Natural killer cell (primary cell): ENCODE data around the gene PADI1. TPM values are rescaled to one million over a fixed set of nuclear protein-coding genes. Genes with fewer than 3 reads are reported as not detected.

Source experiments
- ATAC-seq, 3 donors: fragments of 150-1000 bp in 2 of 3; fragments of 200-7000 bp in 1 of 3; cut with Tn5 transposase; 1 replicate in 1 of 3; 2 replicates in 2 of 3; pipeline ENCODE4 v1.10.0; 2021; ENCODE audit warnings: mild to moderate bottlenecking in 2 of 3, moderate library complexity in 2 of 3
- DNase-seq, 2 donors: peaks; one replicate each; pipeline versions ENCODE4 v3.0.0 to v3.0.0-alpha.2; 2013 to 2021; ENCODE audit warnings: mixed read lengths in 1 of 2
- H3K27ac ChIP-seq: one replicate; pipeline ENCODE4 v1.5.1; 2013; ENCODE audit warnings: mild to moderate bottlenecking, low read length
- H3K27me3 ChIP-seq: one replicate; pipeline ENCODE4 v1.6.1; 2013; ENCODE audit warnings: low read length; ENCODE audit not compliant: control insufficient read depth, insufficient read depth
- H3K36me3 ChIP-seq: one replicate; pipeline ENCODE4 v1.6.1; 2013; ENCODE audit warnings: low read length; ENCODE audit not compliant: control insufficient read depth, insufficient read depth
- H3K4me1 ChIP-seq: one replicate; pipeline ENCODE4 v1.6.1; 2013; ENCODE audit warnings: low read length; ENCODE audit not compliant: control insufficient read depth, insufficient read depth
- H3K4me3 ChIP-seq: one replicate; pipeline ENCODE4 v1.5.1; 2013; ENCODE audit warnings: low read length
- H3K9me3 ChIP-seq: one replicate; pipeline ENCODE4 v1.6.1; 2013; ENCODE audit warnings: low read length; ENCODE audit not compliant: control insufficient read depth, insufficient read depth
- H3K27ac Mint-ChIP-seq, 2 donors: one replicate each; pipeline ENCODE4 v1.8.0; 2022; ENCODE audit warnings: mild to moderate bottlenecking in 2 of 2, mixed read lengths in 2 of 2, moderate library complexity in 1 of 2
- H3K27me3 Mint-ChIP-seq, 2 donors: one replicate each; pipeline ENCODE4 v1.8.0; 2022; ENCODE audit warnings: low read depth in 2 of 2, mixed read lengths in 2 of 2
- H3K36me3 Mint-ChIP-seq: one replicate; pipeline ENCODE4 v1.8.0; 2022; ENCODE audit warnings: mixed read lengths
- H3K4me1 Mint-ChIP-seq, 2 donors: one replicate each; pipeline ENCODE4 v1.8.0; 2022; ENCODE audit warnings: mixed read lengths in 2 of 2
- H3K4me3 Mint-ChIP-seq: one replicate; pipeline ENCODE4 v1.8.0; 2022; ENCODE audit warnings: mild to moderate bottlenecking, moderate library complexity, mixed read lengths
- H3K9me3 Mint-ChIP-seq, 2 donors: one replicate each; pipeline ENCODE4 v1.8.0; 2022; ENCODE audit warnings: mixed read lengths in 2 of 2
- CTCF ChIP-seq: fragments of 200-600 bp; IDR thresholded peaks from one replicate; pipeline ENCODE4 v1.8.0; 2022; ENCODE audit warnings: antibody characterized with exemption
- WGBS: methylation state at CpG from one replicate; pipeline ENCODE4 v1.1.7; 2013; ENCODE audit warnings: missing lambda C conversion rate; ENCODE audit not compliant: insufficient coverage; 5-methylcytosine and 5-hydroxymethylcytosine counted together
- intact Hi-C: fragments of 100-400 bp; cut with micrococcal nuclease; formaldehyde crosslinking; loops from one replicate; pipeline ENCODE4 v1.14.2; 2022
- total RNA-seq, 4 donors: library from RNA; stranded (reverse); fragments of 120-200 nt in 1 of 4; gene quantifications; one replicate each; pipeline versions ENCODE4 v1.2.3 to v1.2.4, GENCODE V29; 2013 to 2022

The PADI1 gene
- total RNA-seq, 3 donors from 2014 or later (not counting 1 experiment from before 2014, with no cell fraction given) = not detected

GRCh38 chr1:17209430-17209829 is 4.5 kb downstream of the PADI1 start:
- Mint-ChIP-seq H3K4me3 (no peak overlapping the region), H3K9me3 (no peaks in the 10 kb centered on the region), H3K36me3 (no peaks in the 10 kb centered on the region), H3K4me1 (peaks cover 32 to 47% of the 10 kb centered on the region in 2 donors), H3K27ac (no peak overlapping the region), H3K27me3 (peaks cover 22 to 37% of the 10 kb centered on the region in 2 donors)
- Histone ChIP-seq H3K4me1 (peaks cover 36% of the 10 kb centered on the region), H3K27me3 (peaks cover 3% of the 10 kb centered on the region), H3K4me3 (no peak overlapping the region), H3K27ac (no peak overlapping the region), H3K9me3 (no peaks in the 10 kb centered on the region), H3K36me3 (no peaks in the 10 kb centered on the region)
- WGBS = 91% methylated on average over 5 of the region's 5 CpGs
- TF ChIP-seq CTCF = no peak
- ATAC-seq (no peak), DNase-seq (no peak)
- intact Hi-C loops = no loop called here

- H3K4me1 ChIP-seq = peaks cover 36% of the 10 kb centered on the region
- no peaks in the 10 kb centered on the region for H3K9me3 ChIP-seq
- no peak overlapping the region for H3K4me3 ChIP-seq
- no peak overlapping the region for H3K27ac ChIP-seq
- Mint-ChIP-seq H3K4me3 (no peak overlapping the region), H3K9me3 (no peaks in the 10 kb centered on the region), H3K36me3 (no peaks in the 10 kb centered on the region), H3K27ac (no peak overlapping the region), H3K4me1 (peaks cover 32 to 44% of the 10 kb centered on the region in 2 donors), H3K27me3 (peaks cover 22 to 32% of the 10 kb centered on the region in 2 donors)
- no peak for TF ChIP-seq CTCF
- ATAC-seq (no peak), DNase-seq (no peak)
- intact Hi-C loops = no loop called here
- WGBS = 97% methylated on average over 8 of the region's 8 CpGs
- peaks cover 7% of the 10 kb centered on the region for H3K27me3 ChIP-seq
- no peaks in the 10 kb centered on the region for H3K36me3 ChIP-seq
These were observed 5.2 kb downstream of the PADI1 start for GRCh38 chr1:17210176-17210575.

GRCh38 chr1:17211377-17211776 is 6.4 kb downstream of the PADI1 start:
- DNase-seq (no peak), ATAC-seq (no peak)
- H3K4me1 ChIP-seq = peaks cover 36% of the 10 kb centered on the region
- H3K4me1 Mint-ChIP-seq = peaks cover 40 to 42% of the 10 kb centered on the region in 2 donors
- intact Hi-C loops = no loop called here
- no peaks in the 10 kb centered on the region for H3K36me3 ChIP-seq
- TF ChIP-seq CTCF = no peak
- peaks cover 25 to 33% of the 10 kb centered on the region in 2 donors for H3K27me3 Mint-ChIP-seq
- no peak overlapping the region for H3K27ac Mint-ChIP-seq
- no peaks in the 10 kb centered on the region for H3K9me3 ChIP-seq
- no peak overlapping the region for H3K27ac ChIP-seq
- no peak overlapping the region for H3K4me3 ChIP-seq
- no peaks in the 10 kb centered on the region for H3K9me3 Mint-ChIP-seq
- peaks cover 7% of the 10 kb centered on the region for H3K27me3 ChIP-seq
- 98% methylated on average over 5 of the region's 5 CpGs for WGBS
- H3K4me3 Mint-ChIP-seq = no peak overlapping the region
- H3K36me3 Mint-ChIP-seq = no peaks in the 10 kb centered on the region

GRCh38 chr1:17212009-17212408 is 7.1 kb downstream of the PADI1 start:
- Mint-ChIP-seq H3K9me3 (no peaks in the 10 kb centered on the region), H3K4me3 (no peak overlapping the region), H3K27me3 (peaks cover 25 to 33% of the 10 kb centered on the region in 2 donors), H3K4me1 (peaks cover 39 to 41% of the 10 kb centered on the region in 2 donors), H3K27ac (peak overlapping the region in 1 of 2 donors; percentile 29), H3K36me3 (no peaks in the 10 kb centered on the region)
- peaks cover 7% of the 10 kb centered on the region for H3K27me3 ChIP-seq
- TF ChIP-seq CTCF = no peak
- intact Hi-C loops = no loop called here
- peaks cover 33% of the 10 kb centered on the region for H3K4me1 ChIP-seq
- no peaks in the 10 kb centered on the region for H3K9me3 ChIP-seq
- H3K27ac ChIP-seq = no peak overlapping the region
- ATAC-seq = no peak
- H3K4me3 ChIP-seq = no peak overlapping the region
- DNase-seq = no peak
- WGBS = 75% methylated on average over 10 of the region's 10 CpGs
- no peaks in the 10 kb centered on the region for H3K36me3 ChIP-seq
